NCI-H128 (cell line): Measurements from ENCODE around the gene PTDSS2.
"Not testable (repeated sequence)": the region's sequence is repeated elsewhere in the genome, so short reads cannot be mapped to it uniquely, and the experiment has no call there.

Experiments used
- DNase-seq: peaks from one replicate; lab custom pipeline; 2025; ENCODE audit not compliant: unreplicated experiment; lab: John Stamatoyannopoulos, UW

PTDSS2 gene

DNA sequence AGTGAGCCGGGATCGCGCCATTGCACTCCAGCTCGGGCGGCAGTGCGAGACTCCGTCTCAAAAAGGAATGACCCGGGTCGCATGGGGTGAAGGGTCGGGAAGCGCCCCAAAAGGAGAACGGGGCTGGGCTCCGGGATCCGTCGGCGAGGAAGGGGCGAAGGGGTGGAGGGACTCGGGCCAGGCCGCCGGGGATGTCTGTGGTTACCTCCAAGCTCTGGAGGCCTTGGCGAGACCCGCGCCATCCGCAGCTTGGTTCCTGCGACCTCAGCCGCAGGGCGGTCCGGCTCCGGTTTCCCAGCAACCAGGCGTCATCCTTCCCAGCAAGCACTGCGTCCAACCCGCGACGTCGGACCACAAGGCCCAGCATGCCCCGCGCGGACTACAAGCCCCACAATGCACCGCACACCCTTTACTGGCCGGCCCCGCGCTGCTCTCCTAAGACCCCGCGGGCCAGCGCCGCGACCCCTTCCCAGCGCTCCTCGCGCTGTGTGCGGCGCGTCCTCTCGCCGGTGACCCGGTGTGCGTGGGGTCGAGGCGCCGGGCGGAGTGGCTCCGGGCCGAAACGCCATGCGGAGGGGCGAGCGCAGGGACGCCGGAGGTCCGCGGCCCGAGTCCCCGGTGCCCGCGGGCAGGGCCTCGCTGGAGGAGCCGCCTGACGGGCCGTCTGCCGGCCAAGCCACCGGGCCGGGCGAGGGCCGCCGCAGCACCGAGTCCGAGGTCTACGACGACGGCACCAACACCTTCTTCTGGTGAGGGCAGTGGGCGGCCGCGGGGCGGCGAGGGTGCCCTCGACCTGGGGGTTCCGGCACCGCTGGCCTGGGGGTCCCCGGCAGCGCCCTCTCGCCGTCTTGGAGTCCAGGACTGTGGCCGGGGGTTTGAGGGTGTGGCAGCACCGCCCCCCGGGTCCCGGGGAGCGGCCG is at the start of gene PTDSS2:
TSS of gene PTDSS2 (plus strand) at position 391 of the 920 bp plus-strand sequence. CDS start at position 568, 177 bp downstream.
- DNase-seq = peak; percentile 90

GRCh38 chr11:401196-401595 is 48.9 kb upstream of the PTDSS2 start:
- not testable (repeated sequence) for DNase-seq

DNA sequence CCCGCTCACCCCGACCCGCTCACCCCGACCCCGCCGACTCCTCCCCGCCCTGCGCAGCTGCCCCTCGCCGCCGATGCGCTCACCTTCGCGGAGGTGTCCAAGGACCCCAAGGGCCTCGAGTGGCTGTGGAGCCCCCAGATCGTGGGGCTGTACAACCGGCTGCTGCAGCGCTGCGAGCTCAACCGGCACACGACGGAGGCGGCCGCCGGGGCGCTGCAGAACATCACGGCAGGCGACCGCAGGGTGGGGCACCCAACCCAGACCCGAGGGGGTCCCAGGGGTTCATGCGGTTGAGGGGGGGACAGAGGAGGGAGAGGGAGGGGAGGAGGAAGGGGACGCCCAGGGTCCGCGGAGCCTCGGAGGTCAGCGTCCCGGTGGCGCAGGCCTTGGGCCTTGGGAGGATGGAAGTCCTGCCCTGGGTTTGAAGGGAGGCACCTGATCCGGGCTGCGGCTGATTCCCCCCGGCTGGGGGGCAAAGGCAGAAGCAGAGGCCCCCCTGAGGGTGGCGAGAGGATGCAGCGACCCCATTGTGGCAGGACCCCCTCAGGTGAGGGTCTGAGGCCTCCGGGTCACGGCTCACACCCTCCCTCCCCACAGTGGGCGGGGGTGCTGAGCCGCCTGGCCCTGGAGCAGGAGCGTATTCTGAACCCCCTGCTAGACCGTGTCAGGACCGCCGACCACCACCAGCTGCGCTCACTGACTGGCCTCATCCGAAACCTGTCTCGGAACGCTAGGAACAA is 46.9 kb upstream of the PTDSS2 start:
- DNase-seq = no peak

DNA sequence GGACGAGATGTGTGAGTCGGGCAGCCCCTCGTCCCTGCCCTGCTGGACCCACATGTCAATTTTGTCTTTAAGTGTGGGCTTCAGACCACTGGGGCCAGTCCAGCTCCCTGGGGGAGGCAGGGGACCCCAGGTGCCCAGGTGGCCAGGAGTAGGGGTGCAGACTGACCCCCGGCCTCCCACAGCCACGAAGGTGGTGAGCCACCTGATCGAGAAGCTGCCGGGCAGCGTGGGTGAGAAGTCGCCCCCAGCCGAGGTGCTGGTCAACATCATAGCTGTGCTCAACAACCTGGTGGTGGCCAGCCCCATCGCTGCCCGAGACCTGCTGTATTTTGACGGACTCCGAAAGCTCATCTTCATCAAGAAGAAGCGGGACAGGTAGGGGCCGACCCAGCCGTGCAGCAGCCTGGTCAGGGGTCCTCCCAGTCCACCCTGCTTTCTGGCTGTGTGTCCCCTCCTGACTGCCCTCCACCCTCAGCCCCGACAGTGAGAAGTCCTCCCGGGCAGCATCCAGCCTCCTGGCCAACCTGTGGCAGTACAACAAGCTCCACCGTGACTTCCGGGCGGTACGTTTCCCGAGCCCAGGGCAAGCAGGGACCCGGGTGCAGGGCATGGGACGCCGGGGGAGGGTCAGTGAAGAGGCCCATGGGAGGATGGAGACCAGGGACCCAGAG is 46.2 kb upstream of the PTDSS2 start:
- DNase-seq = no peak

DNA sequence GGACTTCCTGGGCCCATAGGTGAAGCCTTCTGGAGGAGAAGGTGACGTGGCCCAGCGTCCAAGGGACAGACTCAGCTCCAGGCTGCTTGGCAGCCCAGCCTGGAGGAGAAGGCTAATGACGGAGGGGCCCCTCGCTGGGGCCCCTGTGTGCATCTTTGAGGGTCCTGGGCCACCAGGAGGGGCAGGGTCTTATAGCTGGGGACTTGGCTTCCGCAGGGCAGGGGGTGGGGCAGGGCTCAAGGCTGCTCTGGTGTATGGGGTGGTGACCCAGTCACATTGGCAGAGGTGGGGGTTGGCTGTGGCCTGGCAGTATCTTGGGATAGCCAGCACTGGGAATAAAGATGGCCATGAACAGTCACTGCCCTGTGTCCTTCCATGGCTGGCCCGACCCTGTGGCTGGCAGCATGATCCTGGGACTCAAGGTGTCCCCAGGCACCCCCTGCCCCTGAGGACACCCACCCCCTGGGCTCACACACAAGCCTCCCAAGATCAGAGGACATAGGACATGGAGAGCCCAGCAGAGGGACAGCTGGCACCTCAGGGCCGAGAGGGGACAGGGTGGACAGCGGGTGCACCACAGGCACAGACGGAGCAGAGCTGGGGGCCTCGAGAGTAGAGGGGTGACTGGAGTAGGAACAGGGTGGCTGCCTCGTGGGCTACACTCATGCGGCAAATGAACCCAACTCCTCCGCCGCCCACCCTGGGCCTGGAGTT is 45.4 kb upstream of the PTDSS2 start:
- DNase-seq = no peak

DNA sequence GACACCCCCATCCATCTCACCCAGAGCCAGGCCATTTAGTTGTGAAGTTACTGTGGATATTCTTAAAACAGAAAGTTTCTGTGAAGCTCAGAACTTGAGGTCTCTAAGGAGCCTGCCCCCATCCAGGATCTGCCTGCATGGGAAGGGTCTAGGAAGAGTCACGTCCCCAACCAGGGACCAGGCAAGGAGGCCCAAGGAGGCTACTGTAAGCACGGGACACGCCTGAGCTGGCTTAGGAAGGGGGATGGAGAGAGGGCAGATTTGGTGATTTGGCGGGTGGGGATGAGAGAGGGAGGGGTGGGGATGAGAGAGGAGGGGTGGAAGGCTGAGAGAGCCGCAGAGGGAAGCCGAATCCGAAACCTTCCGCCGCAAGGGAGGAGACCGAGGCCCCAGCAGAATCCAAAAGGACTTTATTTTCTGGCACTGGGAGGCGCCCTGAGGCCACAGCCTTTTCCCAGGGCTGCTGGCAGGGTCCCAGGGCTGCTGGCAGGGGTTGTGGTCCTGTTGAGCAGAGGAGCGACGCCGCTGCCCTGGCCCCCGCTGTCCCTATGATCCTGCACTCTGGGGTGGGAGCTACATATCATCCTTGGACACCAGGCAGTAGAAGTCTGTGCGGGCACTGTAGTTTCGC is 44.6 kb upstream of the PTDSS2 start:
- DNase-seq = no peak

DNA sequence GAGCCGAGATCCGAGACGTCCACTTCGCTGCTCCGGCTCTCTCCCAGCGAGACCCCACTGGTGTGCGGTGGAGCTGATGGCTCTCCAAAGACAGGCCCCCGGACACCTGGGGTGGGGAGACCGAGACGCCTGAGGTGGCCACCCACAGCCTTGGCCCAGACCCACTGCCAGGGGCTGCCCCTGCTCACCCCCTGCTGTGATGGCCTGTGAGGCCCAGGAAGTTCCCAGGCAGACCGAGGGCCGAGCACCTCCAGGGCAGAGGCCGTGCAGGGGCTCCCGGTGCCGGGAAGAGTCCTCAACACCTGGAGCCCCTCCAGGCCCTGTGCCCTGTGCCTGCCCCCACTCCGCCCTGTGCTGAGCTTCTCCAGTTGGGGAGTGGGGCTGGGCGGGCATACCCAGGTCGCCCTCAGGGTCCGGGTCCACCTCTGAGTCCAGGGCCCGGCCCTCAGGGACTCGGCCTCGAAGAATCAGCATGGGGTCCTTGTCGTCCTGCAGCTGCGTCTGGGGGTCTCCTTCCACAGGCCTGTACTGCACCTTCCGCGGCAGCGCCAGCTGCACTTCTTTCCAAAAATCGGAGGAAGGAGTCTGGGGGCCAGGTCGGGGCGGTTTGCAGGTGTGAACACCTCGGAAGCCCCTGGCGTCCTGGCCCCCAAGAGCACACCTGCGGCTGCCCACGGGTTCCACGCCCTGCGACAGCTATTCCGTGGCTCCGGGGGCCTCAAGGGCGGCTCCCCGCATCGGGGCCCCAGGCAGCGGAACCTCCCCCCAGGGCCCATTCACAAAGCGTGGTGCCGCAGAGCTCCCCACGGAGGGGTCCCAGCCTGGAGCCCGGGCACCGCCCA is 43.9 kb upstream of the PTDSS2 start:
- DNase-seq = no peak

DNA sequence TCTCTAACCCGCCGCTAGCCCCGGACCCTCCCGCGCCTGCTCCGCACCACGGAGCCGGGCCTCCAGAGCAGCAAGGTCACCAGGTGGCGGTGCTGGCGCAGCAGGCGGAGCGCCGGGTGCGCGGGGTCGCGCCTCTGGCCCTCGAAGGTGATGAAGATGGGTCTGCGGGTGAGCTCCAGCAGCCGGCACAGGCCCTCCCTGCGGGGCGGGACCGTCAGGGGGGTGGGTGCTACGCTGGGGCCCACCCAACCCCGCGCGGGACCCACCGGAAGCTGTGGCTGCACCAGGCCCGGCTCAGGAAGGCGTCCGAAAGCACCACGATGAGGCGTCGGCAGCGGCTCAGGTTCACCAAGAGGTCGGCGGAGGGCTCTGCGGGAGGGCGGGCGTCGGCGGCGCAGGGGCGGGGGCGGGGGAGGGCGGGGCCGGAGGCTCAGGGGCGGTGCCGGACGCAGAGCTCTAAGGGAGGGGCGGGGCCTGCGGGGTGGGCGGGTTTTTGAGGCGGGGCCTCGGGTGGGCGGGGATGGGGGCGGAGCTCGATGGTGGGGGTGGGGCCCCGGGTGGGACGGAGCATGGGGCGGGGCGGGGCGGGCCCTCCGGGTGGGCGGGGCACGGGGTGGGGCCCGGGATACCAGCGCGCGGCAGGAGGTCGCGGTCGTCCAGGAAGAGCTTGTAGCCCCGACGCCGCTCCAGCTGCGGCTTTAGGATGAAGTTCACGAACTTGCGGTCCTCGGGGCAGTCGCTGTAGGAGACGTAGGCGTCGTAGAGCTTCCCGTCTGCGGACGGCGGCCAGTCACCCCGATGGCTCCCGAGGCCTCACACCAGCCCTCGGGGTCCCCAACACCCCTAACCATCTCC is 43.1 kb upstream of the PTDSS2 start:
- no peak for DNase-seq

GRCh38 chr11:407651-408123 is 42.4 kb upstream of the PTDSS2 start:
- no peak for DNase-seq

- no peak for DNase-seq
Measured at GRCh38 chr11:408154-409007, 41.7 kb upstream of the PTDSS2 start.

DNA sequence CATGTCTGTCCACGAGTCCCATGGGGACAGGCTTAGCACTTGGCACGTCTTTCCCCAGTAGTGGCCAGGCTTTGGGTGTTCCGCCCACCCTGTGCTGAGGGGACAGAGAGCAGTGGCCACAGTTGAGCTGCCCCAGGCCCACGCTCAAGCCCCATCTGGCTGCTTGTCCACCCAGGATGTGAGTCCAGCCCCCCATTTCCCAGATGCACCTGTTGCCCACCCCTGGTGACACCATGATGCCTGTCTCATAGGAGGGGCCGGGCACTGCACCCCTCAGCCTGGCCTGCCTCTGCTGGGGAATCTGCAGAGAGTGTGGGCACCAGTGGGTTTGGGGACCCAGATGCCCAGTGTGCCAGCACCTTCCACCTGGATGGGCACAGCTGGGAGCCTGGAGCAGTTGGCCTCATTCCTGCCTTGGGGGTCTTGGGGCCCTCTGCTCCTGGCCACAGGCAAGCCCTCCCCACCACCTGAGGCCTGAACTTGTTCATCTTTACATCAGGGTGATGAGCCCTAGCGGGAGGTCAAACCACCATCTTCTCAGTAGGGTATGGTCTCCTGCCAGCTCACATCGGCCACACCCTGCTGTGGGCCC is 41.0 kb upstream of the PTDSS2 start:
- DNase-seq = no peak

DNA sequence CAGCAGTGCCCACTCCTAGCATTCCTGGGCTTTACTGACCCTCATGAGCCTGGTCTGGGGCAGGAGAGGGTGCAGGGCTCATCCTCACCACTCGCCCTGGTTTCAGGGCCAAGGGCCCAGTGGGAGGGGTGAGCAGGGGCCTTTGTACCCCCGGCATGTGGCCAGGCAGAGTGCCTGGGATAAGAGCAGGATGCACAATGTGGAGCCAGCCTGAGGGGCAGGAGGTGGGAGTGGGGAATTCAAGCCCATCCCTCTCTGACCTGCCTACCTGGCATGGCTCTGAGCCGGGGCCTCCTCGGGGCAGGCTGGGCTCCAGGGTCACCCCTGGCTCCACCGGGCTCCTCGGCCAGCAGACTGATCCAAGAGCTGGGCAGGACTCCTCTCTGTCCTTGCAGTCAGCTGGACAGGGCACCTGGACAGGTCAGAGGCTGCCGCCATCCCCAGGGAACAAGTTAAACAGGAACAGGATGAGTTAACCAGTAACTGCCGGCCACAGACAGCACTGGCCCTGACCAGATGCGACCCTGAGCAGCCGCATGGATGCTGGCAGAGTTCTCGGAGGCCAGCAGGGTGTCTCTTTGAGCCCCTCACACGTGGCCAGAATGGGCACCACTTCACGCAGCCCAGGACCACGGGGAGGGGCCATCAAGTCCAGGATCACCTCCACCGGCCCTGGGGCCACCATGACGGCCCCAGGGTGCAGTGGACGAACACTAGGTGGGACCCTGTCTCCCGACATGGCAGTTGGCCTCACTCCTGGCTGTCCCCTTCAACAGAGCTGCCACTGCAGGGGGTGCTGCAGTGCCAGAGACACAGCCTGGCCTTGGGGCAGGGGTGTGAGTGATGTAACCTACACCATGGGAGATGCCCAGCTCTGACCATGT is 40.2 kb upstream of the PTDSS2 start:
- DNase-seq = no peak

DNA sequence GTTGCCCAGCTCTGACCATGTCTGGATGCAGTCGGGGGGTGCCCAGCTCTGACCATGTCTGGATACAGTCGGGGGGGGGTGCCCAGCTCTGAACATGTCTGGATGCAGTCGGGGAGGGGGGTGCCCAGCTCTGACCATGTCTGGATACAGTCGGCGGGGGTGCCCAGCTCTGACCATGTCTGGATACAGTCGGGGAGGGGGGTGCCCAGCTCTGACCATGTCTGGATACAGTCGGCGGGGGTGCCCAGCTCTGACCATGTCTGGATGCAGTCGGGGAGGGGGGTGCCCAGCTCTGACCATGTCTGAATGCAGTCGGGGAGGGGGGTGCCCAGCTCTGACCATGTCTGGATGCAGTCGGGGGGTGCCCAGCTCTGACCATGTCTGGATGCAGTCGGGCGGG is 39.4 kb upstream of the PTDSS2 start:
- DNase-seq = not testable (repeated sequence)

- not testable (repeated sequence) for DNase-seq
Measured at GRCh38 chr11:411520-411919, 38.6 kb upstream of the PTDSS2 start.

DNA sequence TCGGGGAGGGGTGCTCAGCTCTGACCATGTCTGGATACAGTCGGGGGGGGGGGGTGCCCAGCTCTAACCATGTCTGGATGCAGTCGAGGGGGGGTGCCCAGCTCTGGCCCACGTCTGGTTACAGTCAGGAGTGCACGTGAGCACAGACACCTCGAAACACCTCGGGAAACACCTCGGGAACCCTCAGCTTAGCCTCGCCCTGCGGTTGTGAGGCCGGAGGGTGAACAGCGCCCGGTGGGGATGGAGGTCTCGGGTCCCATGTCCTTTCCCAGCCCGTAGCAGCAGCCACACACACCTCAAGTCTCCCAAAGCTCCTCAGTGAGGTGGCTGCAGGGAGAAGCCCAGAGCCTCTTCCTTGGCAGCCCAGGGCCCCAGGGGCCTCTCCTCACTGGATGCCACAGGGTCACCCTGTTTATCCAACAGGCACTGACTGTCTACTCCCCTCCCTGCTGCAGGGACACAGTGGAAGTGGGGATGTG is 37.4 kb upstream of the PTDSS2 start:
- no peak for DNase-seq
